ENCODE data around the gene RELCH.

- TF ChIP-seq CTCF (IDR thresholded peaks at IDR 0.05), result no peak
- TF ChIP-seq ZFX (IDR thresholded peaks at IDR 0.05; ENCODE audit: borderline replicate concordance), result no peak
These were observed 29.2 kb upstream of the RELCH start for GRCh38 chr18:62157843-62158242.

Measured in 22Rv1 (cell line).